Thyroid gland (tissue), 4 donors: ENCODE data around the gene OR1J1. TPM values are rescaled to one million over a fixed set of nuclear protein-coding genes. Genes with fewer than 3 reads are reported as not detected.

Experiments
- DNase-seq, 2 donors: peaks; one replicate each; pipeline ENCODE4 v3.0.0-alpha.2; 2019
- H3K27ac ChIP-seq, 3 donors: fragments of 200-600 bp; sonication (generic); 1 replicate in 2 of 3; 2 replicates in 1 of 3; pipeline ENCODE4 v1.5.1; 2016 to 2019; ENCODE audit warnings: mild to moderate bottlenecking in 1 of 3, moderate library complexity in 1 of 3
- H3K27me3 ChIP-seq: fragments of 200-600 bp; sonication (generic); one replicate; pipeline ENCODE4 v1.5.1; 2019
- H3K36me3 ChIP-seq, 2 donors: fragments of 200-600 bp; sonication (generic); one replicate each; pipeline ENCODE4 v1.5.1; 2016 to 2019
- H3K4me1 ChIP-seq, 2 donors: fragments of 200-600 bp; sonication (generic); one replicate each; pipeline ENCODE4 v1.5.1; 2017 to 2019
- H3K4me3 ChIP-seq, 3 donors: fragments of 200-600 bp; sonication (generic); replicated peaks in 1 of 3; 1 replicate in 2 of 3; 2 replicates in 1 of 3; pipeline ENCODE4 v1.5.1; 2016; ENCODE audit warnings: mild to moderate bottlenecking in 1 of 3
- H3K9me3 ChIP-seq: fragments of 200-600 bp; sonication (generic); one replicate; pipeline ENCODE4 v1.5.1; 2017
- POLR2A ChIP-seq, 2 donors: fragments of 450-650 bp; IDR thresholded peaks; one replicate each; pipeline ENCODE4 v1.6.1; 2017; ENCODE audit warnings: antibody characterized with exemption in 2 of 2, mild to moderate bottlenecking in 2 of 2, moderate library complexity in 1 of 2
- WGBS, 2 donors: methylation state at CpG; one replicate each; pipeline ENCODE4 v1.1.5; 2017; 5-methylcytosine and 5-hydroxymethylcytosine counted together
- intact Hi-C: fragments of 100-400 bp; cut with DNase I; formaldehyde crosslinking; loops from one replicate; pipeline ENCODE4 v1.15.1; 2023
- total RNA-seq, 4 donors: library from RNA; depleted of rRNA; stranded (reverse); fragments of >200 nt; gene quantifications; one replicate each; pipeline ENCODE4 v1.2.3, GENCODE V29; 2016
- TF ChIP-seq, protein P1 (sequence below), 6 experiments: fragments of 200-600 bp in 3 of 6; fragments of 450-650 bp in 3 of 6; sonication (generic) in 3 of 6; IDR thresholded peaks; one replicate each; pipeline ENCODE4 v1.5.1; 2016 to 2019; ENCODE audit warnings: antibody characterized with exemption in 6 of 6, mild to moderate bottlenecking in 2 of 6, inconsistent platforms in 1 of 6, moderate library complexity in 1 of 6

The OR1J1 gene
- total RNA-seq, 4 donors from 2014 or later: not detected

GRCh38 chr9:122477346-122477745 lies 380 bp downstream of the OR1J1 start:
- Histone ChIP-seq H3K4me1 (no peaks in the 10 kb centered on the region), H3K27me3 (no peaks in the 10 kb centered on the region), H3K9me3 (no peaks in the 10 kb centered on the region), H3K4me3 (no peak overlapping the region), H3K27ac (no peak overlapping the region), H3K36me3 (no peaks in the 10 kb centered on the region)
- WGBS, 2 donors: 87 to 88% methylated on average over 3 of the region's 3 CpGs
- DNase-seq: no peak
- TF ChIP-seq POLR2A (IDR thresholded peaks at IDR 0.05): no peak
- TF ChIP-seq, protein P1, sequence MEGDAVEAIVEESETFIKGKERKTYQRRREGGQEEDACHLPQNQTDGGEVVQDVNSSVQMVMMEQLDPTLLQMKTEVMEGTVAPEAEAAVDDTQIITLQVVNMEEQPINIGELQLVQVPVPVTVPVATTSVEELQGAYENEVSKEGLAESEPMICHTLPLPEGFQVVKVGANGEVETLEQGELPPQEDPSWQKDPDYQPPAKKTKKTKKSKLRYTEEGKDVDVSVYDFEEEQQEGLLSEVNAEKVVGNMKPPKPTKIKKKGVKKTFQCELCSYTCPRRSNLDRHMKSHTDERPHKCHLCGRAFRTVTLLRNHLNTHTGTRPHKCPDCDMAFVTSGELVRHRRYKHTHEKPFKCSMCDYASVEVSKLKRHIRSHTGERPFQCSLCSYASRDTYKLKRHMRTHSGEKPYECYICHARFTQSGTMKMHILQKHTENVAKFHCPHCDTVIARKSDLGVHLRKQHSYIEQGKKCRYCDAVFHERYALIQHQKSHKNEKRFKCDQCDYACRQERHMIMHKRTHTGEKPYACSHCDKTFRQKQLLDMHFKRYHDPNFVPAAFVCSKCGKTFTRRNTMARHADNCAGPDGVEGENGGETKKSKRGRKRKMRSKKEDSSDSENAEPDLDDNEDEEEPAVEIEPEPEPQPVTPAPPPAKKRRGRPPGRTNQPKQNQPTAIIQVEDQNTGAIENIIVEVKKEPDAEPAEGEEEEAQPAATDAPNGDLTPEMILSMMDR (IDR thresholded peaks at IDR 0.05): no peak
- intact Hi-C loops: no loop called here

DNA sequence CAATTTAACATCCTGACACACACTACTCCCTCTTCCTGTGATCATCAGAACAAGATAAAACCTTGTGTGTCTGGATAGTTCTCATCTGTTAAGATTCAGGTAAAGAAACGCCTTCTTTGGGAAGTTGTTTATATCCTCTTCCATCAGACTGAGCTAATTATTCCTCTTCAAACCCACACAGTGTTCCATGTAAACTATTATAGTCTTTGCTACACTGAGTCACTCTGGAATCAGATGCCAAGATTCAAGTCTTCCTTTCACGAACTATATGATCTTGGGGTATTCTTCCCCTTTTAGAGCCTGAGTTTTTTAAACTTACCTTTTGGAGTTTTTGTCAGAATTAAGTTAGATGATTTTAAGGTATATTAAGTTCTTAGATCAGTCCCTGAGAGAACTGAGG lies 2.0 kb downstream of the OR1J1 start:
- Histone ChIP-seq H3K9me3 (no peaks in the 10 kb centered on the region), H3K4me1 (no peaks in the 10 kb centered on the region), H3K4me3 (no peak overlapping the region), H3K27ac (no peak overlapping the region), H3K27me3 (no peaks in the 10 kb centered on the region), H3K36me3 (no peaks in the 10 kb centered on the region)
- TF ChIP-seq, protein P1 (IDR thresholded peaks at IDR 0.05): no peak
- TF ChIP-seq POLR2A (IDR thresholded peaks at IDR 0.05): no peak
- intact Hi-C loops: no loop called here
- WGBS, 2 donors: 66 to 77% methylated on average over 2 of the region's 2 CpGs
- DNase-seq: no peak

DNA sequence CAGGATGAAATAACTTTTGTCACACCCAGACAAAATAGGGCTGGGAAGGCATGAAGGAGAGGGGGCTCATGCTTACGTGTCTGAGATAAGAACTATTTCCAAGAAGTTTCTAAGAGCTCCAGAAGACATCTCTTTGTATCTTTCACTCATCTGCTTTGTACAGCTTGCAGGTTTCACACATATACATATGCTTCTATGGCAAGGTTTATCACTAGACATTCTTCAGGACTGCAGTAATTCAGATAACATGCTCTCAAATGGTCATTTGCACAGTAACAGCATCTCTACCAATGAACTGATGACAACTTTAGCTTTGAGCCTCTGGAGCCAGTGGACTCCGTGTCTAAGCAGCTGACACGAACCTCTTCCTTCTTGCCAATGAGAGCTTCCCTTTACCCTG lies 3.2 kb downstream of the OR1J1 start:
- no peak overlapping the region for H3K4me3 ChIP-seq
- H3K27ac ChIP-seq: no peak overlapping the region
- intact Hi-C loops: no loop called here
- DNase-seq: no peak
- WGBS, 2 donors: 71 to 81% methylated on average over 3 of the region's 3 CpGs
- no peaks in the 10 kb centered on the region for H3K4me1 ChIP-seq
- H3K36me3 ChIP-seq: no peaks in the 10 kb centered on the region
- TF ChIP-seq, protein P1 (IDR thresholded peaks at IDR 0.05): no peak
- no peak for TF ChIP-seq POLR2A (IDR thresholded peaks at IDR 0.05)
- no peaks in the 10 kb centered on the region for H3K27me3 ChIP-seq
- H3K9me3 ChIP-seq: no peaks in the 10 kb centered on the region

GRCh38 chr9:122468735-122469134 lies 9.0 kb downstream of the OR1J1 start:
- H3K4me1 ChIP-seq: peaks cover 11 to 13% of the 10 kb centered on the region in 2 donors
- no peaks in the 10 kb centered on the region for H3K27me3 ChIP-seq
- intact Hi-C loops: no loop called here
- TF ChIP-seq, protein P1 (IDR thresholded peaks at IDR 0.05): no peak
- no peak for TF ChIP-seq POLR2A (IDR thresholded peaks at IDR 0.05)
- WGBS, 2 donors: 57 to 70% methylated on average over 4 of the region's 4 CpGs
- H3K27ac ChIP-seq: no peak overlapping the region
- no peaks in the 10 kb centered on the region for H3K9me3 ChIP-seq
- H3K36me3 ChIP-seq: no peaks in the 10 kb centered on the region
- H3K4me3 ChIP-seq: no peak overlapping the region
- DNase-seq: no peak

DNA sequence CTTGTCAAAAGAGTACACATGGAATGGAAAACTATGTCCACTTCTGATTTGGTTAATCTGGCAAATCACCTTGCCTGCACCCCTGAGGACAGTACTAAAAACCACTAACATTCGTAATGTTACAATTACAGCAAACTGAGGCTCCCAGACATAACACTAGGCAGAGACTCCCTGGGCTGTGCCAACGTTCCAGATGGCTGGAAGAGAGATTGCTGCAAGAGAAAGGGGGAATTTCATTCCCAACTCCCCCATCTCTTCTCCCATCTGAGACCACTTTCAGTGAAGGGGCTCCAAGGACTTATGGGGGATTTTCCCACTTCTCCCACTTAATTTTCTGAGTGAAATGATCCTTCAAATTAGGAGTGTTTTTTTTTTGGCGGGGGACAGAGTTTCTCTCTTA lies 11.3 kb downstream of the OR1J1 start:
- intact Hi-C loops: no loop called here
- no peaks in the 10 kb centered on the region for H3K27me3 ChIP-seq
- peaks cover 11 to 13% of the 10 kb centered on the region in 2 donors for H3K4me1 ChIP-seq
- 36 to 49% methylated on average over 3 of the region's 3 CpGs for WGBS, 2 donors
- no peaks in the 10 kb centered on the region for H3K36me3 ChIP-seq
- TF ChIP-seq POLR2A (IDR thresholded peaks at IDR 0.05): no peak
- TF ChIP-seq, protein P1 (IDR thresholded peaks at IDR 0.05): no peak
- DNase-seq: no peak
- no peak overlapping the region for H3K27ac ChIP-seq
- no peak overlapping the region for H3K4me3 ChIP-seq
- H3K9me3 ChIP-seq: no peaks in the 10 kb centered on the region
